Mucosa of descending colon (tissue), 3 donors: ENCODE results near the gene YAP1. TPM values are rescaled to one million over a fixed set of nuclear protein-coding genes. Genes with fewer than 3 reads are reported as not detected.
"Not testable (repeated sequence)": the region's sequence is repeated elsewhere in the genome, so short reads cannot be mapped to it uniquely, and the experiment has no call there.

ENCODE experiments used
- ATAC-seq: fragments of 200-7000 bp; cut with Tn5 transposase; one replicate; pipeline ENCODE4 v1.9.1; 2020; ENCODE audit warnings: mild to moderate bottlenecking, moderate library complexity
- DNase-seq, 3 donors: peaks; one replicate each; pipeline ENCODE4 v3.0.0-alpha.2; 2020
- H3K36me3 ChIP-seq: fragments of 200-600 bp; one replicate; pipeline ENCODE4 v1.8.0; 2021; ENCODE audit warnings: low read depth, mild to moderate bottlenecking
- H3K4me1 ChIP-seq: fragments of 200-600 bp; one replicate; pipeline ENCODE4 v1.8.0; 2021; ENCODE audit warnings: low read depth, mild to moderate bottlenecking
- H3K4me3 ChIP-seq: fragments of 200-600 bp; one replicate; pipeline ENCODE4 v1.8.0; 2021; ENCODE audit warnings: mild to moderate bottlenecking
- H3K9me3 ChIP-seq: fragments of 200-600 bp; one replicate; pipeline ENCODE4 v1.8.0; 2021; ENCODE audit warnings: mild to moderate bottlenecking
- CTCF ChIP-seq: fragments of 200-600 bp; IDR thresholded peaks from one replicate; pipeline ENCODE4 v1.8.0; 2022; ENCODE audit warnings: antibody characterized with exemption, mild to moderate bottlenecking
- intact Hi-C, 2 donors: fragments of 100-400 bp; cut with DNase I in 1 of 2; cut with micrococcal nuclease in 1 of 2; formaldehyde crosslinking; loops; one replicate each; pipeline versions ENCODE4 v1.11.0 to v1.11.1; 2022; cut with DNase I, micrococcal nuclease
- total RNA-seq, 3 donors: library from RNA; stranded (reverse); fragmentation: NEBNext Ultra II Directional in 2 of 3; extraction: Animal tissue kit (Norgen Biotek cat#: 25700) in 2 of 3; gene quantifications; one replicate each; pipeline versions ENCODE4 v1.2.1 to v1.2.4, GENCODE V29; 2021 to 2023
- donor health status: DM: no; HTN: no; CAD: no; lungs with moderate emphysema.
- donor health status: DM: no; HTN: no; CAD: no.
- donor health status: DM: no; HTN: yes; CAD: no.

Gene YAP1
- total RNA-seq, 3 donors from 2014 or later = 41.3 to 126 (median 52.2) TPM

- no peak for TF ChIP-seq CTCF
- Histone ChIP-seq H3K9me3 (no peaks in the 10 kb centered on the region), H3K36me3 (no peaks in the 10 kb centered on the region), H3K4me3 (no peak overlapping the region), H3K4me1 (no peaks in the 10 kb centered on the region)
- intact Hi-C loops = no loop called here
- DNase-seq (no peak), ATAC-seq (no peak)
These were observed 146.0 kb downstream of the YAP1 start for GRCh38 chr11:102256251-102256650.

GRCh38 chr11:102260241-102260640 is 150.0 kb downstream of the YAP1 start:
- no peaks in the 10 kb centered on the region for H3K4me1 ChIP-seq
- no peak overlapping the region for H3K4me3 ChIP-seq
- H3K9me3 ChIP-seq = no peaks in the 10 kb centered on the region
- intact Hi-C loops = no loop called here
- DNase-seq (no peak), ATAC-seq (no peak)
- H3K36me3 ChIP-seq = no peaks in the 10 kb centered on the region
- no peak for TF ChIP-seq CTCF

GRCh38 chr11:102263379-102264003 is 153.2 kb downstream of the YAP1 start:
- no peak for TF ChIP-seq CTCF
- DNase-seq (no peak), ATAC-seq (no peak)
- H3K9me3 ChIP-seq = no peaks in the 10 kb centered on the region
- no peak overlapping the region for H3K4me3 ChIP-seq
- peaks cover 5% of the 10 kb centered on the region for H3K4me1 ChIP-seq
- H3K36me3 ChIP-seq = no peaks in the 10 kb centered on the region
- intact Hi-C loops = no loop called here

GRCh38 chr11:102264704-102265103 is 154.5 kb downstream of the YAP1 start:
- H3K36me3 ChIP-seq, H3K4me3 ChIP-seq, DNase-seq, H3K9me3 ChIP-seq, ATAC-seq, intact Hi-C loops: not testable (repeated sequence)
- peaks cover 13% of the 10 kb centered on the region for H3K4me1 ChIP-seq

- no peaks in the 10 kb centered on the region for H3K36me3 ChIP-seq
- ATAC-seq (no peak), DNase-seq (no peak)
- H3K4me3 ChIP-seq = no peak overlapping the region
- H3K4me1 ChIP-seq = peaks cover 18% of the 10 kb centered on the region
- H3K9me3 ChIP-seq = no peaks in the 10 kb centered on the region
- intact Hi-C loops = no loop called here
- TF ChIP-seq CTCF = no peak
These were observed 155.9 kb downstream of the YAP1 start for GRCh38 chr11:102266099-102266498.

GRCh38 chr11:102267609-102268008 is 157.4 kb downstream of the YAP1 start:
- DNase-seq = peak in 1 of 3 donors; percentile 47
- no peak for TF ChIP-seq CTCF
- intact Hi-C loops = no loop called here
- ATAC-seq = peak; percentile 56
- no peak overlapping the region for H3K4me3 ChIP-seq
- peaks cover 25% of the 10 kb centered on the region for H3K4me1 ChIP-seq
- H3K36me3 ChIP-seq = no peaks in the 10 kb centered on the region
- no peaks in the 10 kb centered on the region for H3K9me3 ChIP-seq
